ENCODE data around the gene NCOA7.

GRCh38 chr6:125741336-125741735 lies 49.4 kb upstream of the NCOA7 start:
- TF ChIP-seq, protein P1, sequence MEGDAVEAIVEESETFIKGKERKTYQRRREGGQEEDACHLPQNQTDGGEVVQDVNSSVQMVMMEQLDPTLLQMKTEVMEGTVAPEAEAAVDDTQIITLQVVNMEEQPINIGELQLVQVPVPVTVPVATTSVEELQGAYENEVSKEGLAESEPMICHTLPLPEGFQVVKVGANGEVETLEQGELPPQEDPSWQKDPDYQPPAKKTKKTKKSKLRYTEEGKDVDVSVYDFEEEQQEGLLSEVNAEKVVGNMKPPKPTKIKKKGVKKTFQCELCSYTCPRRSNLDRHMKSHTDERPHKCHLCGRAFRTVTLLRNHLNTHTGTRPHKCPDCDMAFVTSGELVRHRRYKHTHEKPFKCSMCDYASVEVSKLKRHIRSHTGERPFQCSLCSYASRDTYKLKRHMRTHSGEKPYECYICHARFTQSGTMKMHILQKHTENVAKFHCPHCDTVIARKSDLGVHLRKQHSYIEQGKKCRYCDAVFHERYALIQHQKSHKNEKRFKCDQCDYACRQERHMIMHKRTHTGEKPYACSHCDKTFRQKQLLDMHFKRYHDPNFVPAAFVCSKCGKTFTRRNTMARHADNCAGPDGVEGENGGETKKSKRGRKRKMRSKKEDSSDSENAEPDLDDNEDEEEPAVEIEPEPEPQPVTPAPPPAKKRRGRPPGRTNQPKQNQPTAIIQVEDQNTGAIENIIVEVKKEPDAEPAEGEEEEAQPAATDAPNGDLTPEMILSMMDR (IDR thresholded peaks at IDR 0.05; ENCODE audit: low read length) = no peak
- no peak for TF ChIP-seq EZH2phosphoT487 (IDR thresholded peaks at IDR 0.05; ENCODE audit: low read length)

Measured in MM.1S (cell line).